Neutrophil (primary cell): ENCODE data around the gene PPM1N.
A peak's percentile ranks its signal among the peaks of the same experiment; 100 is the strongest.

Experiments
- H3K27ac ChIP-seq: fragments of 200-600 bp; sonication (generic); 2 replicates; pipeline ENCODE4 v1.5.1; 2016; ENCODE audit warnings: mild to moderate bottlenecking, moderate library complexity
- H3K27me3 ChIP-seq: fragments of 200-600 bp; sonication (generic); 2 replicates; pipeline ENCODE4 v1.6.0; 2016; ENCODE audit warnings: mild to moderate bottlenecking
- H3K36me3 ChIP-seq: fragments of 200-600 bp; sonication (generic); 2 replicates; pipeline ENCODE4 v1.5.1; 2017
- H3K4me1 ChIP-seq, 2 experiments: fragments of 200-600 bp in 1 of 2; sonication (generic) in 1 of 2; 1 replicate in 1 of 2; 2 replicates in 1 of 2; pipeline versions ENCODE4 v1.5.1 to v1.6.1; 2013 to 2016; ENCODE audit warnings: low read depth in 1 of 2, low read length in 1 of 2, mild to moderate bottlenecking in 1 of 2, moderate library complexity in 1 of 2; ENCODE audit not compliant: control insufficient read depth in 1 of 2, insufficient read depth in 1 of 2
- H3K4me3 ChIP-seq, 2 experiments: fragments of 200-600 bp in 1 of 2; sonication (generic) in 1 of 2; 1 replicate in 1 of 2; 2 replicates in 1 of 2; pipeline ENCODE4 v1.5.1; 2013 to 2016; ENCODE audit warnings: low read depth in 1 of 2, low read length in 1 of 2, mild to moderate bottlenecking in 1 of 2, moderate library complexity in 1 of 2
- H3K9me3 ChIP-seq: fragments of 200-600 bp; sonication (generic); 2 replicates; pipeline ENCODE4 v1.5.1; 2016
- CTCF ChIP-seq: fragments of 200-600 bp; sonication (generic); IDR thresholded peaks from 2 replicates; pipeline ENCODE4 v1.5.1; 2016; ENCODE audit warnings: antibody characterized with exemption

PPM1N gene

GRCh38 chr19:45502111-45502510 lies 3.9 kb downstream of the PPM1N start:
- no peaks in the 10 kb centered on the region for H3K9me3 ChIP-seq
- H3K4me3 ChIP-seq = peak overlapping the region; percentile 18 to 42
- peaks cover 29% of the 10 kb centered on the region for H3K27me3 ChIP-seq
- TF ChIP-seq CTCF = no peak
- peaks cover 78 to 87% of the 10 kb centered on the region in 2 experiments for H3K4me1 ChIP-seq
- H3K27ac ChIP-seq = peak overlapping the region; percentile 91
- H3K36me3 ChIP-seq = no peaks in the 10 kb centered on the region

DNA sequence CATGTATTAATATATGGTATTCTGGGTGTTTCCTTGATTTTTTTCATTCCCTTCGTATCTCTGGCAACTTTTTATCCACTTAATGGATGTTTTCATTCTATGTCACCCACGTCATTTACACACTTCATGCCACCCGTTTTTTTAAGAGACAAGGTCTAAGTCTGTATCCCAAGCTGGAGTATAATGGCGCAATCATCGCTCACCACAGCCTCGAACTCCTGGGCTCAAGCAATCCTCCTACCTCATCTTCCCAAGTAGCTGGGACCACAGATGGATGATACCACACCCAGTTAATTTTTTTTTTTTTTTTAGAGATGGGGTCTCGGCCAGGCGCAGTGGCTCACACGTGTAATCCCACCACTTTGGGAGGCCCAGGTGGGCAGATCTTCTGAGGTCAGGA lies 5.7 kb downstream of the PPM1N start:
- TF ChIP-seq CTCF = no peak

GRCh38 chr19:45505151-45505995 lies 7.1 kb downstream of the PPM1N start:
- Histone ChIP-seq H3K4me3 (peak overlapping the region; percentile 98 to 100), H3K36me3 (peaks cover 17% of the 10 kb centered on the region), H3K27me3 (no peaks in the 10 kb centered on the region), H3K27ac (peak overlapping the region; percentile 100), H3K9me3 (no peaks in the 10 kb centered on the region), H3K4me1 (peaks cover 50 to 66% of the 10 kb centered on the region in 2 experiments)
- TF ChIP-seq CTCF = no peak

More for the DNA sequence above, 5.7 kb downstream of the PPM1N start:
- H3K27ac ChIP-seq = no peak overlapping the region
- no peaks in the 10 kb centered on the region for H3K9me3 ChIP-seq
- H3K36me3 ChIP-seq = peaks cover 3% of the 10 kb centered on the region
- no peak overlapping the region for H3K4me3 ChIP-seq
- H3K4me1 ChIP-seq = peaks cover 60 to 70% of the 10 kb centered on the region in 2 experiments
- H3K27me3 ChIP-seq = peaks cover 11% of the 10 kb centered on the region

DNA sequence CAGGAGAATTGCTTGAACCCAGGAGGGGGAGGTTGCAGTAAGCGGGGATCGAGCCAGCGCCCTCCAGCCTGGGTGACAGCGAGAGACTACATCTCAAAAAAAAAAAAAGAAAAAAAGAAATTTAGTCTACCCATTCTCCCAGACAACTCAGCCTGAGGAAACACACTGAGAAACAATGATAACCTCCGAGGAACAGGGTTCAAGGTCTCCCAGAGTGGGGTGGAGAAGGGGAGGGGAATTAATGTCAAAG lies 7.7 kb downstream of the PPM1N start:
- Histone ChIP-seq H3K4me3 (peak overlapping the region; percentile 98 to 100), H3K27ac (peak overlapping the region; percentile 100), H3K27me3 (no peaks in the 10 kb centered on the region), H3K4me1 (peaks cover 52 to 68% of the 10 kb centered on the region in 2 experiments), H3K36me3 (peaks cover 21% of the 10 kb centered on the region), H3K9me3 (no peaks in the 10 kb centered on the region)
- no peak for TF ChIP-seq CTCF

DNA sequence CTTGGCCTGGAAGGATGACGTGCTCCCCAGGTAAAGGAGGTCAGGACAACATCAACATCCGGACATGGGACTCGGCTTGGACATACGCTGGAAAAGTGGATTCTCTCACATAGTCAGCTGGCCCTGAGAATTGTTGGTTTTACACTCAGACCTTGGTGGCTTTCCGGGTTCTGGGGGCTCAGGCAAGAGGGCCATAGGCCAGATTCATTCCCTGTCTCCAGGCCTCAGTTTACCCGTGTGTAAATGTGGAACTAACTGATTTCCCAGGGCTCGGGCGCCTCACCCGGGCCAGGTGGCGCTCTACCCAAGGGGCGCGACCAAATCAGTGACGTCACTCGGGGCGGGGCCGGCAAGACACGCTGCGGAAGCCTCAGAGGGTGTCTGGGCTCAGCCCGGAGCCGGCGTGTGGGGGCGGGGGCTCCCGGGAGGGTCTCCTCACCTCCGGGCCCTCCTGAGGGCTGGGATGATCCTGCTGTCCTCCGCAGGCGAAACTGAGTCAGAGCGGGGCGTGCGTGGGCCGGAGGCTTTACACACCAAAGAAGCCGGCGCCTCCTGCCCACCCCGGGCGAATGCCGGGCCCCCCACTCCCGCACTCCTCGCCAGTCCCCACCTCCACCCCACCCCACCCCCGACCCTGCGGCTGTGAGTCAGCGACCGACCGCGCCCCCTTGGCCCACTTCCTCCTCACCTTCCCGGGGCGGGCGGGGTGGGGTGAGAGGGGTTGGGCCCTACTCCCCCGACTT lies 8.2 kb downstream of the PPM1N start:
- peak; percentile 79 for TF ChIP-seq CTCF
- no peaks in the 10 kb centered on the region for H3K9me3 ChIP-seq
- peaks cover 52 to 68% of the 10 kb centered on the region in 2 experiments for H3K4me1 ChIP-seq
- H3K4me3 ChIP-seq = peak overlapping the region; percentile 98 to 100
- no peaks in the 10 kb centered on the region for H3K27me3 ChIP-seq
- peaks cover 26% of the 10 kb centered on the region for H3K36me3 ChIP-seq
- H3K27ac ChIP-seq = peak overlapping the region; percentile 100
